Measurements from ENCODE around the gene PLA2G4E.
A peak's percentile ranks its signal among the peaks of the same experiment; 100 is the strongest.

The PLA2G4E gene

GRCh38 chr15:41955807-41956525, 64.9 kb downstream of the PLA2G4E start:
- DNase-seq (ENCODE audit: low read depth): peak; percentile 40

- DNase-seq (ENCODE audit: low read depth): no peak
These were observed 65.7 kb downstream of the PLA2G4E start for GRCh38 chr15:41955100-41955499.

- no peak for DNase-seq (ENCODE audit: low read depth)
These were observed 66.8 kb downstream of the PLA2G4E start for GRCh38 chr15:41954036-41954435.

GRCh38 chr15:41952013-41952563, 68.8 kb downstream of the PLA2G4E start:
- DNase-seq (ENCODE audit: low read depth): no peak

- DNase-seq (ENCODE audit: low read depth): no peak
These were observed 69.3 kb downstream of the PLA2G4E start for GRCh38 chr15:41951571-41951970.

GRCh38 chr15:41950489-41950888, 70.4 kb downstream of the PLA2G4E start:
- DNase-seq (ENCODE audit: low read depth): no peak

GRCh38 chr15:41950127-41950483, 70.7 kb downstream of the PLA2G4E start:
- no peak for DNase-seq (ENCODE audit: low read depth)

- peak; percentile 56 for DNase-seq (ENCODE audit: low read depth)
These were observed 71.3 kb downstream of the PLA2G4E start for GRCh38 chr15:41949401-41950126.

GRCh38 chr15:41948490-41948889, 72.4 kb downstream of the PLA2G4E start:
- DNase-seq (ENCODE audit: low read depth): no peak

GRCh38 chr15:41946970-41947369, 73.9 kb downstream of the PLA2G4E start:
- DNase-seq (ENCODE audit: low read depth): no peak

- DNase-seq (ENCODE audit: low read depth): no peak
These were observed 75.1 kb downstream of the PLA2G4E start for GRCh38 chr15:41945731-41946130.

GRCh38 chr15:41945221-41945620, 75.6 kb downstream of the PLA2G4E start:
- no peak for DNase-seq (ENCODE audit: low read depth)

GRCh38 chr15:41944313-41944940, 76.4 kb downstream of the PLA2G4E start:
- DNase-seq (ENCODE audit: low read depth): peak; percentile 96

GRCh38 chr15:41943543-41944312, 77.1 kb downstream of the PLA2G4E start:
- DNase-seq (ENCODE audit: low read depth): no peak

GRCh38 chr15:41942886-41943285, 78.0 kb downstream of the PLA2G4E start:
- DNase-seq (ENCODE audit: low read depth): no peak

- DNase-seq (ENCODE audit: low read depth): no peak
These were observed 79.0 kb downstream of the PLA2G4E start for GRCh38 chr15:41941644-41942415.

GRCh38 chr15:41940441-41940857, 80.4 kb downstream of the PLA2G4E start:
- peak; percentile 85 for DNase-seq (ENCODE audit: low read depth)

GRCh38 chr15:41939986-41940385, 80.9 kb downstream of the PLA2G4E start:
- DNase-seq (ENCODE audit: low read depth): no peak

- no peak for DNase-seq (ENCODE audit: low read depth)
These were observed 83.3 kb downstream of the PLA2G4E start for GRCh38 chr15:41937568-41937923.

- DNase-seq (ENCODE audit: low read depth): peak; percentile 78
These were observed 83.9 kb downstream of the PLA2G4E start for GRCh38 chr15:41936649-41937567.

Data from iris pigment epithelial cell (primary cell).